Activated B cell treated with CpG ODN at 0.5 μM for 24 hours (primary cell): Measurements from ENCODE around the gene GFY. TPM values are rescaled to one million over a fixed set of nuclear protein-coding genes. Genes with fewer than 3 reads are reported as not detected.

ENCODE experiments used
- ATAC-seq: fragments of 200-7000 bp; cut with Tn5 transposase; one replicate; pipeline ENCODE4 v1.10.0; 2021; ENCODE audit warnings: low read depth, mild to moderate bottlenecking, moderate library complexity
- CTCF ChIA-PET: fragments of 350-600 bp; sonication (Branson Sonifier 250); formaldehyde crosslinking; loops from one replicate; lab custom pipeline; 2021; ENCODE audit warnings: antibody characterized with exemption; lab: Charles Lee
- POLR2A ChIA-PET: fragments of 350-600 bp; sonication (Branson Sonifier 250); formaldehyde crosslinking; loops from one replicate; lab custom pipeline; 2021; ENCODE audit warnings: antibody characterized with exemption; lab: Charles Lee
- DNase-seq: peaks from one replicate; pipeline ENCODE4 v3.0.0; 2022
- H3K27ac Mint-ChIP-seq: one replicate; pipeline ENCODE4 v1.8.0; 2020; ENCODE audit warnings: mixed read lengths
- H3K27me3 Mint-ChIP-seq: one replicate; pipeline ENCODE4 v1.8.0; 2021; ENCODE audit warnings: mixed read lengths
- H3K36me3 Mint-ChIP-seq: one replicate; pipeline ENCODE4 v1.8.0; 2021; ENCODE audit warnings: low read depth, mixed read lengths
- H3K4me1 Mint-ChIP-seq: one replicate; pipeline ENCODE4 v1.8.0; 2021; ENCODE audit warnings: mixed read lengths
- H3K4me3 Mint-ChIP-seq: one replicate; pipeline ENCODE4 v1.8.0; 2020; ENCODE audit warnings: mild to moderate bottlenecking, mixed read lengths
- H3K9me3 Mint-ChIP-seq: one replicate; pipeline ENCODE4 v1.8.0; 2020; ENCODE audit warnings: mixed read lengths
- CTCF ChIP-seq: fragments of 200-600 bp; IDR thresholded peaks from one replicate; pipeline ENCODE4 v1.8.0; 2022; ENCODE audit warnings: antibody characterized with exemption, mild to moderate bottlenecking
- intact Hi-C: fragments of 100-400 bp; cut with micrococcal nuclease; formaldehyde crosslinking; loops from one replicate; pipeline ENCODE4 v1.15.1; 2024
- total RNA-seq: library from RNA; stranded (reverse); gene quantifications from 2 replicates; pipeline ENCODE4 v1.2.3, GENCODE V29; 2022

Gene GFY
- total RNA-seq, 1 donor from 2014 or later: not detected

DNA sequence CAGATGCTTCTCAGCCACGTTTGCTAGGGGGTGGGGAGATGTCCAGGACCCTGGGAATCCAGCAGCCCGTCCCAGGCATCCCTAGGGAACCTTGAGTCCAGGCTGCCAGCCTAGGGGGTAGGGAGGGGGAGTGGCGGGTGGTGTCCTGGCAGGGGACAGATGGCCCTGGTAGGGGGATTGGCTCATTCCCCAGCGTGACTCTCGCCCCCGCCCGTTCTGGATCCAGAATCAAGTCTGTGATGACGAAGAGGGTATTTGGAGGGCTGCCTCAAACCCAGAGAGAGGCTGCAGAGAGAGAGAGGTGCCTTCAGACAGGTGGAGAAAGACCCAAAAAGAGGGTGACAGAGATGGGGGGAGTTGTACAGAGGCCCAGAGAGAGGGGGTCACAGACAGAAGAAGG lies 12.0 kb downstream of the GFY start:
- H3K27ac Mint-ChIP-seq: no peak overlapping the region

GRCh38 chr19:49438261-49438660 lies 13.1 kb downstream of the GFY start:
- POLR2A ChIA-PET: no interaction called here
- H3K9me3 Mint-ChIP-seq: no peaks in the 10 kb centered on the region
- CTCF ChIA-PET: no interaction called here
- peaks cover 43% of the 10 kb centered on the region for H3K4me1 Mint-ChIP-seq
- peaks cover 82% of the 10 kb centered on the region for H3K27me3 Mint-ChIP-seq
- DNase-seq (no peak), ATAC-seq (no peak)
- H3K27ac Mint-ChIP-seq: no peak overlapping the region
- H3K4me3 Mint-ChIP-seq: no peak overlapping the region
- TF ChIP-seq CTCF: no peak
- H3K36me3 Mint-ChIP-seq: no peaks in the 10 kb centered on the region
- intact Hi-C loops: no loop called here

More for the DNA sequence above, 12.0 kb downstream of the GFY start:
- intact Hi-C loops: no loop called here
- POLR2A ChIA-PET: interaction anchor here (0.6 kb wide), 1 partner anchor 161 kb away, joined by 4 read pairs; no protein-coding TSS in a partner anchor
- DNase-seq: no peak
- TF ChIP-seq CTCF: no peak
- CTCF ChIA-PET: no interaction called here
- H3K27me3 Mint-ChIP-seq: peaks cover 85% of the 10 kb centered on the region
- H3K4me3 Mint-ChIP-seq: no peak overlapping the region
- H3K36me3 Mint-ChIP-seq: no peaks in the 10 kb centered on the region
- no peaks in the 10 kb centered on the region for H3K9me3 Mint-ChIP-seq
- peaks cover 42% of the 10 kb centered on the region for H3K4me1 Mint-ChIP-seq
- ATAC-seq: no peak

- DNase-seq (no peak), ATAC-seq (no peak)
- peaks cover 47% of the 10 kb centered on the region for H3K4me1 Mint-ChIP-seq
- ChIA-PET POLR2A (interaction anchor here (0.8 to 0.9 kb wide), 2 partner anchors 10 to 92 kb away, joined by 3 read pairs; no protein-coding TSS in a partner anchor), CTCF (no interaction called here)
- H3K27ac Mint-ChIP-seq: no peak overlapping the region
- intact Hi-C loops: loop anchor here (2.0 kb wide), 1 partner anchor 17 kb away; the partner anchor contains the start of gene PTH2
- TF ChIP-seq CTCF: no peak
- H3K9me3 Mint-ChIP-seq: no peaks in the 10 kb centered on the region
- peaks cover 70% of the 10 kb centered on the region for H3K27me3 Mint-ChIP-seq
- no peaks in the 10 kb centered on the region for H3K36me3 Mint-ChIP-seq
- no peak overlapping the region for H3K4me3 Mint-ChIP-seq
Measured at GRCh38 chr19:49439836-49440235, 14.6 kb downstream of the GFY start.

- CTCF ChIA-PET: interaction anchor here (2.9 to 3.3 kb wide), 2 partner anchors 29 to 49 kb away, joined by 9 to 28 read pairs; no protein-coding TSS in a partner anchor
- TF ChIP-seq CTCF: no peak
- intact Hi-C loops: loop anchor here (2.0 kb wide), 1 partner anchor 18 kb away; the partner anchor contains the start of gene PTH2
- DNase-seq: no peak
- Mint-ChIP-seq H3K4me3 (peak overlapping the region; percentile 64), H3K27ac (no peak overlapping the region), H3K9me3 (no peaks in the 10 kb centered on the region), H3K27me3 (peaks cover 63% of the 10 kb centered on the region), H3K36me3 (no peaks in the 10 kb centered on the region), H3K4me1 (peaks cover 48% of the 10 kb centered on the region)
- POLR2A ChIA-PET: interaction anchor here (0.8 kb wide), 2 partner anchors 11 to 49 kb away, joined by 3 read pairs; no protein-coding TSS in a partner anchor
- no peak for ATAC-seq
Measured at GRCh38 chr19:49440439-49441209, 15.4 kb downstream of the GFY start.
